ENCODE measurements around the gene DGKQ. TPM values are rescaled to one million over a fixed set of nuclear protein-coding genes. Genes with fewer than 3 reads are reported as not detected.

DGKQ gene
- total RNA-seq, 1 experiment from 2014 or later: 4.2 TPM

DNA sequence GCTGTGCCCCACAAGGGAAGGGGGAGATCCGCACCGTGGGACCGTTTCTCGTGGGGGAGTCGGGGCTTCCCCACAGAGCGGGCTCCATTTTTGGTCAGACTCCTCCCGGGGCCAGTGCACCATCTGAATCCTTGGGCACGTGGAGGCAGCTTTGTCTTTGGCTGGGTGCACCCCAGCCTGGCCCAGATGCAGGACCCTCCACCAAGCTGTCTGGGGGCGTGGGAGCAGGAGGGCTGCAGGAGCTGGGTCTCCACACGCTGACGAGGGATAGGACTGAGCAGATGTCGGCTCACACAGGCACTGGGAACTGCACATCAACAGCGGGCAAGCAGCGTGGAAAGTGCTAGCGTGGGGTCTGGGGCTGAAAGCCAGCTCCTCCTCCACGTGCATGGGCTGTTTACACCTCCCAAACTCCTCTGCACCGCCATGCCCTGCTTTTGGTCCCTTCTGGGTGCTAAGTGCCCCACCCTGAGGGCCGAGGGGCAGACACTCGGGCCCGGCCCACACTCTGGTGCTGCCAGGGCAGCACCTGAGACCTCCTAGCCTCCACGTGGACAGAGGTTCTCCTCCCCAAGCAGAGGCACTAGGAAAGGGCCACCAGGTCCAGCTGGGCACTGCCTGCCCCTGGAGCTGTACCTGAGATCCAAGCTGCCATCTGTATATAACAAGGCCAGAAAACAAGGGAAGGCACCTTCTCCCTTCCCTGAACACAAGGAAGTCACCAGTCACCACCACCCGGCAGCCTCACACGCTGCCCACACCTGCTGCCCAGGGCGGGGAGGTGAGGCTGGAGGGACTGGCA lies 13.8 kb downstream of the DGKQ start:
- Histone ChIP-seq H3K36me3 (peaks cover 3% of the 10 kb centered on the region; the same call in 1 of the 2 replicates), H3K27me3 (replicated peaks) (no peaks in the 10 kb centered on the region), H3K4me1 (replicated peaks) (no peaks in the 10 kb centered on the region), H3K4me3 (no peak overlapping the region), H3K9me3 (replicated peaks) (no peaks in the 10 kb centered on the region), H3K27ac (no peak overlapping the region)
- no peak for DNase-seq (ENCODE audit: low read depth in 1 of 2, low spot score in 2 of 2)

DNA sequence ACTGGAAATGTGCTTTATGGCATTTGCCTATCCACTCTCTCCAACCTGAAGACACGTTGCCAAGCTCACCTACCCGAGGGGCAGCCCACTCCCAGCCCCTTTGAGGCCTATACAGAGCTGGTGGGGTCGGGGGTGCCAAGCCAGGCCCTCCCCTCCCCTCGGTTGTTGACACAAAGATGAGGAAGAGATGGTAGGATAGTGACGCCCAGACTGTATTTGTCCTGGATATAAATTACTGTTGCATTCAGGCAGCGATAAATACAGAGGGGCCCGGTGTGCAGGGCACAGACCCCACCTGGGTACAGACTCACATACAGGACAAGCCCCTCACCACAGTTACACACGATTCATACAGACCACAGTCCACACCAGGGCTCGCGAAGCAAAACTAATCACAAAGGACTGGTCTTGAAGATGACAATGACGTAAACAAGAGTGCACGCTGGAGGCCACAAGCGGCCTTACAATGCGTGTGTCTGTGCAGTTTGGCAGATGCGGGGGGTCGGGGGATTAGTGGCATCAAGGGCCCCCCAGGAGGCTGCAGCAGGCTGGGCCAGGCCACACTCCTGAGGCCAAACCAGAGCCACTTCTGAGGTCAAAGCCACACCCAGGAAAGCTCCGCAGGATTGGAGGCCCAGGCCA lies 14.6 kb downstream of the DGKQ start:
- Histone ChIP-seq H3K27ac (no peak overlapping the region), H3K27me3 (replicated peaks) (no peaks in the 10 kb centered on the region), H3K4me1 (replicated peaks) (no peaks in the 10 kb centered on the region), H3K36me3 (peaks cover 3% of the 10 kb centered on the region; the same call in 1 of the 2 replicates), H3K4me3 (no peak overlapping the region), H3K9me3 (replicated peaks) (no peaks in the 10 kb centered on the region)
- DNase-seq (ENCODE audit: low read depth in 1 of 2, low spot score in 2 of 2): no peak

DNA sequence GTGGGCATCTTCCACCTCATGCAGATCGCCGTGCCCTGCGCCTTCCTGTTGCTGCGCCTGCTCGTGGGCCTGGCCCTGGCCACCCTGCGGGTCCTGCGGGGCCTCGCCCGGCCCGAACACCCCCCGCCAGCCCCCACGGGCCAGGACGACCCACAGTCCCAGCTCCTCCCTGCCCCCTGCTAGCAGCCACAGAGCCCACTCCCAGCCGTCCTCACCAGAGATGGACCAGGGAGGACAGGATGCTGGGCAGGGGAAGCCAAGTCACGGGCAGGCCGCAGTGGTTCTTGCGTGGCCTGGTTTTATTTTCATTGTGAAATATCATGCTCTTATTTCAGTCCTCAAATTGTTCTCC lies 15.1 kb downstream of the DGKQ start:
- Histone ChIP-seq H3K9me3 (replicated peaks) (no peaks in the 10 kb centered on the region), H3K4me1 (replicated peaks) (no peaks in the 10 kb centered on the region), H3K4me3 (no peak overlapping the region), H3K36me3 (peaks cover under 1% of the 10 kb centered on the region; the same call in 1 of the 2 replicates), H3K27ac (no peak overlapping the region), H3K27me3 (replicated peaks) (no peaks in the 10 kb centered on the region)
- DNase-seq (ENCODE audit: low read depth in 1 of 2, low spot score in 2 of 2): no peak

DNA sequence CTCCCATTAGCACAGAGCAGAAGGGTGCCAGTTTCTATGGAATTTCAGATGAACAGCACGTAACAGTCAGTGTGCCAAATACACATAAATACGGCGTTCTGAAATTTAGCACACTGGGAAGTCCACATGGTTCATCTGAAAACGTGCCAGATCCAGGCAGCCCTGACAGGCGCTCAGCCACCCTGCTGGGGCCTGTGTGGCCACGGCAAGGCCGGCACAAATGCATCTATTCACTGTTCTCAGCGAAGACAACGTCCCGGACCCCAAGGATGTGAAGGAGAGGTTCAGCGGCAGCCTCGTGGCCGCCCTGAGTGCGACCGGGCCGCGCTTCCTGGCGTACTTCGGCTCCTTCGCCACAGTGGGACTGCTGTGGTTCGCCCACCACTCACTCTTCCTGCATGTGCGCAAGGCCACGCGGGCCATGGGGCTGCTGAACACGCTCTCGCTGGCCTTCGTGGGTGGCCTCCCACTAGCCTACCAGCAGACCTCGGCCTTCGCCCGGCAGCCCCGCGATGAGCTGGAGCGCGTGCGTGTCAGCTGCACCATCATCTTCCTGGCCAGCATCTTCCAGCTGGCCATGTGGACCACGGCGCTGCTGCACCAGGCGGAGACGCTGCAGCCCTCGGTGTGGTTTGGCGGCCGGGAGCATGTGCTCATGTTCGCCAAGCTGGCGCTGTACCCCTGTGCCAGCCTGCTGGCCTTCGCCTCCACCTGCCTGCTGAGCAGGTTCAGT lies 15.6 kb downstream of the DGKQ start:
- Histone ChIP-seq H3K4me3 (no peak overlapping the region), H3K27me3 (replicated peaks) (no peaks in the 10 kb centered on the region), H3K4me1 (replicated peaks) (no peaks in the 10 kb centered on the region), H3K27ac (no peak overlapping the region), H3K9me3 (replicated peaks) (no peaks in the 10 kb centered on the region), H3K36me3 (no peaks in the 10 kb centered on the region)
- DNase-seq (ENCODE audit: low read depth in 1 of 2, low spot score in 2 of 2): no peak

DNA sequence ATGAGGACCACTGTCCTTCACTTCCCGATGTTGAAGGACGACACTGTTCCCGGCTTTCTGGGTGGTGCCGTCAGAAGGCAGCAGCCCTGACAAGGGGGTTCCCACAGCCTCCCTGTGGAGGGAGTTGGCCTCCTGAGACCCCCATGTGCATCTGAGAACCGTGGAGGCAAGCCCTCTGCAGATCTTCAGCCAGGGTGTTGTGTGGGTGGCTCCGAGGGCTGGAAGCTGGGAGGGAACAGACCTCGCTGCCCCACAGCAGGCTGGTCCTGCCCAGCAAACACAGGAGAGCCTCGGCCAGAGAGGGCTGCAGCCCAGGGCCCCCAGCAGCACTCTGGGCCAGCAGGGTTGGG lies 16.2 kb downstream of the DGKQ start:
- H3K9me3 ChIP-seq (replicated peaks): no peaks in the 10 kb centered on the region
- no peaks in the 10 kb centered on the region for H3K4me1 ChIP-seq (replicated peaks)
- H3K4me3 ChIP-seq: no peak overlapping the region
- no peak overlapping the region for H3K27ac ChIP-seq
- H3K27me3 ChIP-seq (replicated peaks): no peaks in the 10 kb centered on the region
- no peaks in the 10 kb centered on the region for H3K36me3 ChIP-seq
- no peak for DNase-seq (ENCODE audit: low read depth in 1 of 2, low spot score in 2 of 2)

DNA sequence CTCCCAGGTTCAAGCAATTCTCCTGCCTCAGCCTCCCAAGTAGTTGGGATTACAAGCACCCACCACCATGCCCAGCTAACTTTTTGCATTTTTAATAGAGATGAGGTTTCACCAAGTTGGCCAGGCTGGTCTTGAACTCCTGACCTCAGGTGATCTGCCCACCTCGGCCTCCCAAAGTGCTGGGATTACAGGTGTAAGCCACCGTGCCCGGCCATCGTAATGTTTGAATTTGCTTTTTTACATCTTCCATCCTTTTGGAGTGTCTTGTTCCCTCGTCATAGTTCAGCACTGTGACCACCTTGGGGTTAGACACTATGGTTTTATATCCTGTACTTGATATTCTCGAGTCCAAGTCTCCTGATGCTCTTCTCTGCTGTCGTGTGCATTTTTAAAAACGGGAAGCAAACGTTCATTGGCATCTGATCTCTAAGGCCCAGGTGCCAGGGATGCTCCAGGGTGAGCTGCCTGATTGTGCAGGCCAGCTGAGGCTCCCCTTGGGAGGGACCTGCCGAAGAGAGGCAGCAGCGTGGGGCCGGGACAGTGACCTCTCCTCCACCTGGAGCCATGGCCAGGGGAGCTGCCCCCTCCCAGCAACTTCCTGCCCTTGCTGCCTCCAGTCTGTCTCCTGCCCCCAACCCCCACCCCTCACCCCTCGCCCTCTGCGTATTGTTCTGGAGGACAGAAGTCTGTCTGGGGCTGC lies 16.7 kb downstream of the DGKQ start:
- Histone ChIP-seq H3K4me1 (replicated peaks) (no peaks in the 10 kb centered on the region), H3K9me3 (replicated peaks) (no peaks in the 10 kb centered on the region), H3K27me3 (replicated peaks) (no peaks in the 10 kb centered on the region), H3K27ac (no peak overlapping the region), H3K36me3 (no peaks in the 10 kb centered on the region), H3K4me3 (no peak overlapping the region)
- DNase-seq (ENCODE audit: low read depth in 1 of 2, low spot score in 2 of 2): no peak

DNA sequence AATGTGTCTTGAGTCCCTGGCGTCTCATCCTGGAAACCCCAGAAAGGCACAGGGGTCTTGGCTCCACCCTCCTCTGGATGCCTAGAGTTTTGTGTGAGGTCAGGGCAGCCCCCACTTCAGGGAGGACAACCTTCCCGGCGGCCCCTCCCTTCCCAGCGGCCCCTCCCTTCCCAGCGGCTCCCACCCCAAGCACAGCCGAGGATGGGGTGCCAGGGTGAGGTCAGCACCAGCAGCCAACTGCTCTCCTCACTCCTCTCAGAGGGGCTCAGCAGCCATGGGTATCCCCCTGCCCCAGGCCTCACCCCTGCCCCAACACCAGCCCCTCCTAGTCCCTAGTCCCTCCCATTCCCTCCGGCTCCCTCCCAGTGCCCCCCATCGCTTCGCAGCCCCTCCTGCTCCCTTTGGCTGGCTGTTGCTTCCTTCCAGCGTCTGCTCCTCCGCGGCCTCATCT lies 17.4 kb downstream of the DGKQ start:
- Histone ChIP-seq H3K4me3 (no peak overlapping the region), H3K27me3 (replicated peaks) (no peaks in the 10 kb centered on the region), H3K27ac (no peak overlapping the region)

DNA sequence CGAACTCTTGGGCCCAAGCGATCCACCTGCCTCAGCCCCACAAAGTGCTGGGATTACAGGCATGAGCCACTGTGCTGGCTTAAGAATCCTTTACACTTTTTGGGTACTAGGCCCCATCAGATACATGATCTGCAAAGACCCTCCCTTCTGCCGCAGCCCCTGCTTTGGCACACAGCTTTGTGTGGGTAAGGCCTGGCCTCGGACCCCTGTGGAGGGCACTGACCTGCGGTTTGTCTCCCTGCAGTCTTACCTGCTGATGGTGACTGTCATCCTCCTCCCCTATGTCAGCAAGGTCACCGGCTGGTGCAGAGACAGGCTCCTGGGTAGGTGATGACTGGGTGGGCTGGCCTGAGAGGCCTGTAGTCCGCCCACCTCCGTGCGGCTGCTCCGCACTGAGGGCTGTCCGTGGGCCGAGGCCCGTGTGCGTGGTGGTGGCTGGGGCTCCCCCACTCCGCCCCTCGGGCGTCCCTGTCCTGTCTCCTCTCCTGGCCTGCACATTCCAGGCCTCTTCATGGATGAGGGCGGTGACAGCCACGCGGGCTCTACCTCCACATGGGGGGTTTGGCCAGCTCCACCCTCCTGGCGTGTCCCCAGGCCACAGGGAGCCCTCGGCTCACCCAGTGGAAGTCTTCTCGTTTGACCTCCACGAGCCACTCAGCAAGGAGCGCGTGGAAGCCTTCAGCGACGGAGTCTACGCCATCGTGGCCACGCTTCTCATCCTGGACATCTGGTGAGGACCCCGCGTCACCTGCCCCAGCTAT lies 18.0 kb downstream of the DGKQ start:
- Histone ChIP-seq H3K4me3 (no peak overlapping the region), H3K4me1 (replicated peaks) (no peaks in the 10 kb centered on the region), H3K27me3 (replicated peaks) (no peaks in the 10 kb centered on the region), H3K9me3 (replicated peaks) (no peaks in the 10 kb centered on the region), H3K27ac (no peak overlapping the region), H3K36me3 (no peaks in the 10 kb centered on the region)
- DNase-seq (ENCODE audit: low read depth in 1 of 2, low spot score in 2 of 2): no peak

More for the DNA sequence above, 17.4 kb downstream of the DGKQ start:
- Histone ChIP-seq H3K4me1 (replicated peaks) (no peaks in the 10 kb centered on the region), H3K9me3 (replicated peaks) (no peaks in the 10 kb centered on the region), H3K36me3 (no peaks in the 10 kb centered on the region)
- DNase-seq (ENCODE audit: low read depth in 1 of 2, low spot score in 2 of 2): no peak

DNA sequence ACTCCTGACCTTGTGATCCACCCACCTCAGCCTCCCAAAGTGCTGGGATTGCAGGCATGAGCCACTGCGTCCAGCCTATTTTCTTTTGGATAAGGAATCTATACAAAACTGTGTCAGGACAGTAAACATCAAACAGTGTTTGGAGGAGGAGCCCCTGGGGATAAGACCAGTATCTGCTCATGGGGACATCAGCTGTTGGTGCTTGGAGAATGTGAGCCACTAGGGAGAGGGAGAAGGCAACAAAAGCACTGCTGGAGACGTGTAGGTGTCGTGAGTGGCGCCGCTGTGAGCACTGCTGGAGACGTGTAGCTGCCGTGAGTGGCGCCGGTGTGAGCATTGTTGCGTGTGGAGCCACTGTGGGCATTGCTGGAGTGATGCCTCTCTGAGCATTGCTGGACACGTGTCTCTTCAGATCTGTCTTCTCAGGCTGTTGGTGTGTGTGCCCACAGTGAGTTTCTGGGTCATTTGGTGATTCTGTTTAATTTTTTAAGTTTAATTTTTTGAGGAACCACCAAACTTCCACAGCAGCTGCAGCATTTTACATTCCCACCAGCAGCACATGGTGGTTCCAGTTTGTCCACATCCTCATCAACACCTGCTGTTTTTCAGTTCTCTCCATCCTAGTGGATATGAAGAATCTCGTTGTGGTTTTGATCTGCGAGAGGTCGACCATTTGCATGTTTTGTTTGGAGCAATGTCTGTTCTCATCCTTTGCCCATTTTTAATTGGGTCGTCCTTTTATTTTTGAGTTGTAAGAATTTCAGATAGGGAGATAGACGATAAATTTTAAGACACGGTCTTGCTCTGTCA lies 19.0 kb downstream of the DGKQ start:
- no peaks in the 10 kb centered on the region for H3K4me1 ChIP-seq (replicated peaks)
- H3K4me3 ChIP-seq: no peak overlapping the region
- H3K27me3 ChIP-seq (replicated peaks): no peaks in the 10 kb centered on the region
- H3K36me3 ChIP-seq: no peaks in the 10 kb centered on the region
- no peak for DNase-seq (ENCODE audit: low read depth in 1 of 2, low spot score in 2 of 2)
- no peaks in the 10 kb centered on the region for H3K9me3 ChIP-seq (replicated peaks)
- H3K27ac ChIP-seq: no peak overlapping the region

DNA sequence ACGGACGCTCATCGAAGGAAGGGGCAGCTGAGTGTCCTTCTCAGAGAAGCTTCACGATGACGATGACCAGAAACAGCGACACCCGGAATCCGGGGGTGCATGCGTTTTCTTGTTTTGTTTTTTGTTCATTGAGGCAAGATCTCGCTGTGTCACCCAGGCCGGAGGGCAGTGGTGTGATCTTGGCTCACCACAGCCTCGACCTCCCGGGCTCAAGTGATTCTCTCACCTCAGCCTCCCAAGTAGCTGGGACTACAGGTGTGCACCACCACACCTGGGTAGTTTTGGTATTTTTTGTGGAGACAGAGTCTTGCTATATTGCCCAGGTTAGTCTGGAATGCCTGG lies 19.8 kb downstream of the DGKQ start:
- DNase-seq (ENCODE audit: low read depth in 1 of 2, low spot score in 2 of 2): no peak
- no peak overlapping the region for H3K27ac ChIP-seq
- H3K4me1 ChIP-seq (replicated peaks): no peaks in the 10 kb centered on the region
- H3K9me3 ChIP-seq (replicated peaks): no peaks in the 10 kb centered on the region
- no peak overlapping the region for H3K4me3 ChIP-seq
- no peaks in the 10 kb centered on the region for H3K36me3 ChIP-seq
- H3K27me3 ChIP-seq (replicated peaks): no peaks in the 10 kb centered on the region

DNA sequence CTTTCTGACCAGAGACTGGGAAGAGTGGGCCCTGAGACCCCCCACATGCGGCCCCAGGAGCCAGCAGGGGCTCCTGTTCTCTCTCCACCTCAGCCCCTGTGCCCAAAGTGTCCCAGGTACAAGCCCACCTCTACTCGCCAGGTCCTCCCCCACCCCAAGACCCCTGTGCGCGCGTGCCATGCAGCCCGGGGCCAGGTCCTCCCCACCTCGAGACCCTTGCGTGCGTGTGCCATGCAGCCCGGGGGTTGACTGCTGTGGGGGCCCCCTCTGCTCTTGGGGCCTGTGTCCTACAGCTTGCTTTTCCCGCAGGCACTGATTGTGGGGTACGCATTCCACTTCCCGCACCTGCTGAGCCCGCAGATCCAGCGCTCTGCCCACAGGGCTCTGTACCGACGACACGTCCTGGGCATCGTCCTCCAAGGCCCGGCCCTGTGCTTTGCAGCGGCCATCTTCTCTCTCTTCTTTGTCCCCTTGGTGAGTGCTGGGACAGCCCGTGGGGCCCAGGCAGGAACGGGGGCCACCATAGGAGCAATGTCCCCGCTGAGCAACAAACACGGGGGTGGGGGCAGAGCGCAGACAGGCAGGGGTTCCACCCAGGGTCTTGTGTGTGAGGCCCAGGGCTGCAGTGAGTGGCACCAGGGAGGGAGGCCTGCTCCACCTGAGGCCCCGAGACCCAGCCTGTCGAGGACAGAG lies 20.3 kb downstream of the DGKQ start:
- Histone ChIP-seq H3K4me3 (no peak overlapping the region), H3K9me3 (replicated peaks) (no peaks in the 10 kb centered on the region), H3K36me3 (no peaks in the 10 kb centered on the region), H3K4me1 (replicated peaks) (no peaks in the 10 kb centered on the region), H3K27me3 (replicated peaks) (no peaks in the 10 kb centered on the region), H3K27ac (no peak overlapping the region)
- DNase-seq (ENCODE audit: low read depth in 1 of 2, low spot score in 2 of 2): no peak

All from SJSA1 (cell line).